Measurements from ENCODE around the gene DNAJB13.

DNAJB13 gene

DNA sequence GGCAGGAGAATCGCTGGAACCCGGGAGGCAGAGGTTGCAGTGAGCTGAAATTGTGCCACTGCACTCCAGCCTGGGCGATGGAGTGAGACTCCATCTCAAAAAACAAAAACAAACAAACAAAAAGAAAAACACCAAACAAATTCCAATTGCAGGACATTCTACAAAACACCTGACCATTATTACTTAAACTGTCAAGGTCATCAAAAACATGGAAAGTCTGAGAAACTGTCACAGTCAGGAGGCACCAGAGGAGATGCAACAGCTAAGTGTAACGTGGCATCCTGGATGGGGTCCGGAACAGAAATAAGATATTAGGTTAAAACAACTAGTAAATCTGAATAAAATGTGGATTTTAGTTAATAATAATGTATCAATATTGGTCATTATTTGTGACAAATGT, 914 bp upstream of the DNAJB13 start:
- TF ChIP-seq, protein P1, sequence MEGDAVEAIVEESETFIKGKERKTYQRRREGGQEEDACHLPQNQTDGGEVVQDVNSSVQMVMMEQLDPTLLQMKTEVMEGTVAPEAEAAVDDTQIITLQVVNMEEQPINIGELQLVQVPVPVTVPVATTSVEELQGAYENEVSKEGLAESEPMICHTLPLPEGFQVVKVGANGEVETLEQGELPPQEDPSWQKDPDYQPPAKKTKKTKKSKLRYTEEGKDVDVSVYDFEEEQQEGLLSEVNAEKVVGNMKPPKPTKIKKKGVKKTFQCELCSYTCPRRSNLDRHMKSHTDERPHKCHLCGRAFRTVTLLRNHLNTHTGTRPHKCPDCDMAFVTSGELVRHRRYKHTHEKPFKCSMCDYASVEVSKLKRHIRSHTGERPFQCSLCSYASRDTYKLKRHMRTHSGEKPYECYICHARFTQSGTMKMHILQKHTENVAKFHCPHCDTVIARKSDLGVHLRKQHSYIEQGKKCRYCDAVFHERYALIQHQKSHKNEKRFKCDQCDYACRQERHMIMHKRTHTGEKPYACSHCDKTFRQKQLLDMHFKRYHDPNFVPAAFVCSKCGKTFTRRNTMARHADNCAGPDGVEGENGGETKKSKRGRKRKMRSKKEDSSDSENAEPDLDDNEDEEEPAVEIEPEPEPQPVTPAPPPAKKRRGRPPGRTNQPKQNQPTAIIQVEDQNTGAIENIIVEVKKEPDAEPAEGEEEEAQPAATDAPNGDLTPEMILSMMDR (IDR thresholded peaks at IDR 0.05; ENCODE audit: low read depth, low read length) = no peak
- no peak for DNase-seq (ENCODE audit: extremely low read depth, low read depth)

- TF ChIP-seq, protein P1 (IDR thresholded peaks at IDR 0.05; ENCODE audit: low read depth, low read length) = no peak
- DNase-seq (ENCODE audit: extremely low read depth, low read depth) = no peak
Measured at GRCh38 chr11:73951797-73952196, 971 bp downstream of the DNAJB13 start.

DNA sequence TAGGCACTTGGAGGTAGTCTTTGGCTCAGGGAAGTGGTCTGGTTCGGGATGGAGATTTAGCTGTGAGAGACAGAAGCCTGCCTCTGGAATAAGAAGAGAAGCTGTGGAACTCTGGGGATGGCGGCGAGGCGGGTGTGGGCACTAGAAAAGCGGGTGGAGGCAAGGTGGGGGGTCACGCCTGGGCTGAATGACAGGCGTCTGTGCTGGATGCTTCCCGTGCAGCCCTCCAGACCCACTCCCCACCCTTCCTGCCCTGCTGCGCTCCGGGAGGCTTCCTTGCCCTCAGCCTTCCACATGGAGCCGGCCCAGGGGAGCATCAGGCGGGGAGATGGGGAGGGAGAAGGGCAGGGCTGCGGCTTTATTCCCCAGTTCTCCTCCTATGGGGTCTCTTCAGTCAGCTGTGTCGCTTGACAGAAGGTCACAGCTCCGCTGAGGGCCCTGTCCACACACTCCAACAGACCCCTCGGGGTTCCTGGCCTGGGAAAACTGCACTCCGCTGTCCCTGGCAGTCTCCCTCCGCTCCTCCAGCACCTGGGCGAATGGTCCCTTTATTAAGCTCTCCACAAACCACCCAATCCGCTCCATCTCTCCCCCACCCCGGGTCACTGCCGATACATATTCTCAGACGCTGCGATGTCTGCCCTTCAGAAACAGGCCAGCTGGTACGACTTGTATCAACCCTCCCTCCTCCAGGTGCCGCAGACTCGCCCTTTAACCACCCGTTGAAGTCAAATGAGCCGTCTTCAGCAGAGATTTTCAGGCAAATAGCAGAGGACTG, 6.2 kb downstream of the DNAJB13 start:
- TF ChIP-seq, protein P1 (IDR thresholded peaks at IDR 0.05; ENCODE audit: low read depth, low read length) = no peak
- DNase-seq (ENCODE audit: extremely low read depth, low read depth) = no peak

- TF ChIP-seq, protein P1 (IDR thresholded peaks at IDR 0.05; ENCODE audit: low read depth, low read length) = no peak
- DNase-seq (ENCODE audit: extremely low read depth, low read depth) = no peak
Measured at GRCh38 chr11:73957654-73958361, 7.0 kb downstream of the DNAJB13 start.

DNA sequence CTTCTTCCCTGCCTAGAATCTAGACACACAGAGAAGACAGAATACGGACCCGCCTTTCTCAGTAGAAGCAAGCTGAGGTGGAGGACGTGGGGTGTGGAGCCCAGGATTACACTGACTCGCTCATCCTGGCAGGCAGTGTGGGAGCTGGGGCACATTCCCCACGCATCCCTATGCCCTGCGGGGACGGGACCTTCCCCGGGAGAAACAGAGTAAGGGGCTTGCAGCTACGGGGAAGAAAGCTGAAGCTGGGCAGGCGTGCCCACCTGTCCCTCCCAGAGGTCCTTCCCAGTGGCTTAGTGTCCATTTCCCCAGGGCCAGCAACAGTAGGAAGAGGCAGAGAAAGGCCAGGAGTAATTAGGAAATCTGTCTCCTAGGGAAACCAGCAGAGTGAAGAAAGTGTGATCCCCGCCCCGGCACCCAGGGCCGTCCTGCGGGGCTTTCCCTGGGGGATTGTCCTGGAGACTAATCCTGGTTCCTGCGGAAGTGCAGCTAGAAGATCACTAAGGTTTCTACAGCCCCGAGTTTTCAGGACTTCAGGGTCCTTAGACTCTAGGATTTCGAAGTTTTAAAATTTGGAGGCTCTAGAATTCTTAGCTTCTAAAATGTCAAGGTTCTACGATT, 7.8 kb downstream of the DNAJB13 start:
- TF ChIP-seq, protein P1 (IDR thresholded peaks at IDR 0.05; ENCODE audit: low read depth, low read length) = no peak
- DNase-seq (ENCODE audit: extremely low read depth, low read depth) = no peak

DNA sequence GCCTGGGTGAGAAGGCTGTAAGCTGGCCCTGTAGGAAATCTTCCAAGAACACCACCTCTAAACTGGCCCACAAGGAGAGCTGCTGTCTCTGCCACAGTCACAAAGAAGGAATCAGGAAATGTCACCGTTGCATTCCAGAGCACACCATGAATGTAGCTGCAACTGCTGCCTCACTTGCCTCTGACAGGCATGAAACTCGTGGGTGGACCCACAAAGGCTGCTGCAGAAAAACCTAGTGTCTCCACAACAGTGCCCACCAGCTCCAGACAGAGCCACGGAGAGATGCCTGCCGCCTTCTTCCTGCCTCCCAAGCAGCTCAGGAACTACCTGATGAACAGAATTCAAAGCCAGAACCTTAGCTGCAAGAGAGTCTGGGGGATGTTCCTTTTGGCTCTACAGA, 10.5 kb downstream of the DNAJB13 start:
- DNase-seq (ENCODE audit: extremely low read depth, low read depth) = no peak
- TF ChIP-seq, protein P1 (IDR thresholded peaks at IDR 0.05; ENCODE audit: low read depth, low read length) = no peak
